HG03139 (cell line): ENCODE results near the gene MRPL2.
"Not testable (repeated sequence)": the region's sequence is repeated elsewhere in the genome, so short reads cannot be mapped to it uniquely, and the experiment has no call there.

Experiments
- ATAC-seq: cut with Tn5 transposase; IDR thresholded peaks from one replicate; pipeline ENCODE4 v1.9.1; 2021; ENCODE audit not compliant: unreplicated experiment

Gene MRPL2

DNA sequence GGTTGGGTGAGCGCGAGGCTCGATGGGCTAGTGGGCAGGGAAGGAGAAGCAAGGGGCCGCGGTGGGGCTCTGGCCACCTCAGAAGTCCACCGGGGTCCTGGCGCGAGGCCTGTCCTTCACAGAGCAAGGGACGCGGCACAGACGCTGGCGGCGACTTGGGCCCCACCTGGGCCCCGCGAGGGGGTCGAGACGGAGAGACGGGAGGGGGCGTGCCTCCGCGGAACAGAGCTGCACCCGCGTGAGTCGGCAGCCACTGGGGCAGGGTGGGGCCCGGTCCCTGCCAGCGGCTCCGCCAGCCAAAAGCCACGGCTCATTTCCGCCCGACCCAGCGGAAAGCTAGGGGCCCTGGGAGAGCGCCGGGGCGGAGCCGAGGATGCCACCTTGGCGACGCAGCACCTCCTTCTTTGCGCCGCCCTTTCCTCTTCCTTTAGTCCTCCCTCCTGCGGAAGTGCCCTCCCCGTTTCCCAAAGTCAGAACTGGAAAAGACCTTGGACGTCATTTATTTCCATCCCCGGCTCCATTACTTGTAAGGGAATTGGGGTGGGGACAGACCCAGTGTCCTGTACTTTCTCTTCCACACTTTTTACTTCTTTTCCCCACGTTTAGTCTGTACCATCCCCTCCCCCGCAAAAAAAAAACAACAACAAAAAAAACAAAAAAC, 5.6 kb downstream of the MRPL2 start, which contains the start of gene CUL7:
Gene CUL7 (minus strand): TSS at position 307 of the 661 bp plus-strand sequence. CDS start 1,063 bp downstream, outside the sequence.
- ATAC-seq: peak; percentile 82

DNA sequence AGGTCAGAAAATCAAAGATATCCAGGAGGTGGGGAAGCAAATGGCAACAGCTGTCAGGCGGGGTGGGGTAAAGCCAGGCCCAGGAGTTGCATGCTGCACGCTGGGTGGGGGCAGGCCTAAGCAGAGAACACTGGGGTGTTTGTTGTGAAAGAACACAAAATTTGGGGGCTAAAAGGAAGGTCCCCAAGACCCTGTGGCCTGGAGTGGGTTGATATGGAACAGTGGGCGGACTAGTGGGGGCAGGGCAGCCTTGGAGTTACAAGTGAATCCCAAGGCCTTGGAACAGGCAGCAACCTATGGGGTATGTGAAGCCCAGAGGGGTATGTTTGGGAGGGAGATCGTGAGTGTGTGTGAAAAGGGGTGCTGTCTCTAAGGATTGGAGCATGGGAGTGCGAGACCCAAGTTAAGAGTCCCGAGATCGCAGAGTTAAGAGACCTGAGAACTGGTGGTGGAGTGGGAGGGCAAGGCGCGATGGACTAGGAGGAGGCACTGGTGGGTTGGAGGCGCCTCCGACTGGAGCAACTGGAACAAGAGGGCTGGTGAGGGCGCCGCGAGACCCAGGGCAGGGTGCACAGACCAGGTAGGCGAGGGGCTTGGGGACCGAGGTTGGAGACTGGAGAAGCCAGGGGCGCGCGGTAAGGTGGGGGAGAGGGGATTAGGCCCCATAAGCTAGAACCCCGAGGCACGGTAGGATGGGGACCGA, 6.2 kb downstream of the MRPL2 start:
- no peak for ATAC-seq

DNA sequence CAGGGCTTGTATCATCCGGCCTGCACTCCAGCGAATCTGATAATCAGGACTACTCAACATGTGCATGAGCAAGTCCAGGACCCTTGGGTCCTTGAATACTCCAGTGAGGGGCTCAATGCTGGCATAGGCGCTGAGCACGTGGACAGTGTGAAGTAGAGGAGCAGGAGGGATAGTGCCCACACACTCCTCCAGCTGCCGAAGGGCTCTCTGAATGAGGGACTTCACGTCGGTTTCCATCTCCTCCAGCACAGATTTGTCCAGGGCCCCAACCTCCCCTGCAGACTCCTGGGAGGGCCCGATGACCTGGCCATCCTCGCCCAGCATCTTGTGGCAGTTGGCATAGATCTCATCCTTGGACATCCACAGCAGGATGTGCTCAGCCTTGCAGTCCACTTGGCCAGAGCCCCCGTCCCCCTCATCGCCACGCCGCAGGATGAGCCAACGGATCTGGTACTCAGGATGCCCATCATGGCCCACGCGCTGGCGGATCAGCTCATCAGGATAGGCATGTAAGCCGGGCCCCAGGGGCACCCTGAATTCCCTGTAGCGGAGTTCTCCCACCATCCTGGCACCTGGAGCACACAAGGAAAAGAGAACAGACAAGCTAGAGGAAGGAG, 6.9 kb downstream of the MRPL2 start:
- no peak for ATAC-seq

DNA sequence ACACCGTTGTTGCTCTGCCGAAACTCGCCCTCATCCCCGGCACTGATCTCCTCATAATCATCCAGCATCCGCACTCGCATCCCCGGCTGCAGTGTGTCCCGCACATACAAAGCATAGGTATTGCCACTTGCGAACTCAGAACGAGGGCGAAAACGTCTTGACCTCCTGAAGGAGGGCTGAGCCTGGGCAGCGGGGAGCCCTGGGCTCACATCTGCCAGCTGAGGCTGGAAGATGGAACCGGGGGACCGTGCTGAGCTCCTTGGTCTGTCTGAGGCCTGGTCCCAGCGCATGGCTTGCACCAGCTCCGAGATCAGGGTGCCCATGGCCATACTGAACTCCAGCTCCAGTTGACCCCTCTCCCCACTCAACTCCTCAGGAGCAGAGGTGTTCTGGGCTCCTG, 8.3 kb downstream of the MRPL2 start:
- no peak for ATAC-seq

DNA sequence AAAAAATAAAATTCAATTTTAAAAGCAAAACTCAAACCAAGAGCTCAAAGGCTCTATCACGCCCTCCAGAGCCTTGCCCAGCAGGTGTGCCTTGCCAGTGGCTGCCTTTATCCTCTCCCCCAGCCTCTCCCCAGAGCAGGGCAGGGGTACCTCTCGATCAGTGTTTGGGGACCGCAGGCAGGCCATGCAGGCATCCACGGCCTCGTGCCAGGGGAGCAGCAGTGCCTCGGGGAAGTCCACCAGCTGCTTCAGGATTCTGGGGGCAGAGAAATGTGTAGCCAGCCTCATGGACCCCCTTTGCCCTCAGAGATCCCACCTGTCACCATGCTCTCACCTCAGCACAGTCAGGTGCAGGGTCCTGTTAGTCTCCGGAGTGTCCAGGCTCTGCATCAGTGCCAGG, 11.2 kb downstream of the MRPL2 start:
- ATAC-seq: no peak

DNA sequence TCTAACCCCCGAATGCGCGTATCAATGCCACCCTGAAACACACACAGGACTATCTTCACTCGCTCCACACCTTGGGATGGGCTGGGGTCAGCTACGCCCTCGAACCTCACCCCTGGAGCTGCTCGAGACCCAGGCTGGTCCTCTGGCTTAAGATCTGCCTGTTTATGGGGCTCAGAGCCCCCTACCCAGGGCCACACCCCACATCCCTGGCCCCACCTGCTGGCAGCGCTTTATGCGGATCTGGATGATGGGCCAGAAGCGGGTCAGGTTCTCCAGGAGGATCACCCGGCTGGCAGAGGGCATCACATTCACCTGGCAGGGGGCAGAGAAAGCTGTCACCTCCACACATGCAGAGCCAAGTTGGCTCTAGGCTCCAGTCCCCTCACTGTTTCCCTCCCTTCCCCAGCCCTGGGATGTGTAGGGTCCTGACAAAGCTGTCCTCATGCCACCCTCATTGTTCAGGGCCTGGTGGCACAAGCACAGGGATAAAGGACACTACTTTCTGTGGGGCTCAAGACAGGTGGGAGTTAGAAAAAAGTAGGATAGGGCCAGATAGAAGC, 13.8 kb downstream of the MRPL2 start:
- no peak for ATAC-seq

DNA sequence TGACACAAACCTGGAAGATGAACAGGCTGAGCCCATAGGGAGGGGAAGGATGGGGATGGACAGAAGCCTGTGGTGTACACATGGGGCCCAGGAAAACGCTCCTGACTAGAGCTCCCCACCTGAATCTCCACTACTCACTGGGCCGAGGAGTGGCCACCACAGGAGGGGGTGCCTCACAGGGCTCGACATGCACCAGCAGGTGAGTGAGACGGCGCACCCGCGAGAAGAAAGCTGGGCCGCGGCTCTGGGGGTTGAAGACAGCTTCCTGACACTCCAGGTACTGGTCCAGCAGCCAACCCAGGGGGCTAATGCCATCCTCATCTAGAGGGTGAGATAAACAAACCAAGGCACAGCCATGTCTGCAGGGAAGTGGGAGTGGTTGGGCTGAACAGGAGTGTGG, 15.9 kb downstream of the MRPL2 start:
- no peak for ATAC-seq

DNA sequence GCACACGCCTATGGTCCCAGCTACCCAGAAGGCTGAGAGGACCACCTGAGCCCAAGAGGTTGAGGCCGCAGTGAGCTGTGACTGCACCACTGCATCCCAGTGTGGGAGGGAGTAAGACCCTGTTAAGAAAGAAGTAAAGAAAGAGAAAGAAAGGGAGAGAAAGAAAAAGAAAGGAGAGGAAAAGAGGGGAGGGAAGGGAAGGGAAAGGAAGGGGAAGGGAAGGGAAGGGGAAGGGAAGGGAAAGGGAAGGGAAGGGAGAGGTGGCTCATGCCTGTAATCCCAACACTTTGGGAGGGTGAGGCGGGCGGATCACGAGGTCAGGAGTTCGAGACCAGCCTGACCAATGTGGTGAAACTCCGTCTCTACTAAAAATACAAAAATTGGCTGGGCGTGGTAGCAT, 17.8 kb downstream of the MRPL2 start:
- ATAC-seq: not testable (repeated sequence)

DNA sequence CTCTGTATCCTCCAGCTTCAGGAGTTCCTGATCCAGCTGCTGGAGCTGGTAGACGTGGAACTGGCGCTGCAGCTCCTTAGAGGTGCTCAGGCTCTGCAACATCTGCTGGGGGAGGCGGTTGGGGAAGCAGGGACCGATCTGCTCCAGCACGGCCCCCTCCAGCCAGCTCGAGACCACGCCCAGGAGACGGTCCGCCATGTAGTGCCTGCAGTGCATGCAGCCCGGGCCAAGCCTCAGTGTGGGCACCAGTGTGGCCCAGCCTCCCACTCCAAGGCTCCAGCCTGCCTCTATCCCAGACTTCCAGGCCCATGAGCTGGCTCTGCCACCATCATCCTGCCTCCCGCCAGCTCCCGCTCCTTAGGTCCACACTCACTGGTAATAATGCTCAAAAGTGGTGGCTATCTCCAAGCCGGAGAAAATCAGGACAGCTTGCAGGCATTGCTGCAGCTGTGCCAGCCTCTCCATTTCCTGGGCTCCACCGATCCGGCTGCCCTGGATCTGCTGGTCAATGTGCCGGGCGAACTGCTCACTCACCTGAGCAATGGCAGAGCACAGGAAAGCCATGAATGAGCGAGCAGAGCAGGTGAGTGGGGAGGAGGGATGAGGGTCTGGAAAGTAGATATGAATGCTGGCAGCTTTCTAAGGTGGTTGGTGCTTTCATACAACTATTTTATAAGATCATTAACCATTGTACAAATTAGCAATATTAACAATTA, 18.5 kb downstream of the MRPL2 start:
- no peak for ATAC-seq

DNA sequence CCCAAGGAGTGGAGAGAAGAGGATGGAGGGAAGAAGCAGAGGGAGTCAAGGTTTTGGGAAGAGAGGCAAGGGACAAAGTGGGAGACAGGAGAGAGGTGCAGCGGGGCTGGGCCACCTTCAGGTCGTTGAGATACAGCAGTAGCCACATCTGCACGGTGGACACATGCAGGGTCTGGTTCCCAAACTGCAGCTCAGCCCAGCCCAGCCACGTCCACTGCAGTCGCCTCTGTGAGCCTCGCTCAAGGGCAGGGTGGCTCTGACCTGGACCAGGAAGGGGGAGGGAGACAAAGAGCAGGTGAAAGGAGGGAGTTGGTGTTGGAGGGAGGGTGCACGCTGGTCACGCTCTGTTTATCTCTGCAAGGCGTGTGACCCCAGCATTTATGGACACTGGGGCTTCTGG, 20.5 kb downstream of the MRPL2 start:
- ATAC-seq: no peak

DNA sequence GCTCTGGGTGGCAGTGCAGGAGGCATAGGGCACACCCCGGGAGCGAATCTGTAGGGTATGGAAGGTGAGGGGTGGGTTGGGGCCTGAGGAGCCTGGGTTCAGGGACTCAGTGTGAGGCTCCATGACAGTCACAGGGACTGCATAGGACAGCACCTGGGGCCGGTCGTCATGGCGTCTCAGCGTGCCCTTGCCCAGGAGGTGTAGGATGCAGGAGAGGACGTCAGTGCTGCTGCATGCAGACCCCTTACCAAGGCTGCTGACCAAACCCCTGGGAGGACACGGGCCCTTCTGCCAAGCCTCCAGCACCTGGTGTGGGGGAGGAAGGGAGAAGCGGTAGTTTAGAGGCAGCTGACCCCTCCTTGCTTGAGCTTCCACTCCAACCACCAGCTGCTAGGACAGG, 21.5 kb downstream of the MRPL2 start:
- no peak for ATAC-seq

DNA sequence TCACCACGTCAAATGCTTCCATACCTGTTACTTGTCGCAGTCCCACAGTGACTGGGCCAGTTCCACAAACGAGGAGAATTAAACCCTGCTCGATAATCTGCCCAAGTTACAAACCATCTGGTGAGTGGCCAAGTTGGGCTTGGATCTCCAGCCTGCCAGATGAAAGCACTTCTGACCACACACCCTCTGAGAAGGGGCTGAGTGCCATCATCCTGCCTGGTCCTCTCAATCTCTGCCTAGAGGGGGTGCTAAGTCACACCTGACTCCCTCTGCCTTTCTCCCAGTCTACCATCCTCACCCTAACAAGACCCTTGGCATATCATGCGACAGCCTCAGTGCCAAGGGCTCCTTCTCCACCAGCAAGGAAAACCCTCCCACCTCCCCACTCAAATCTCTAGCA, 22.0 kb downstream of the MRPL2 start:
- ATAC-seq: no peak

DNA sequence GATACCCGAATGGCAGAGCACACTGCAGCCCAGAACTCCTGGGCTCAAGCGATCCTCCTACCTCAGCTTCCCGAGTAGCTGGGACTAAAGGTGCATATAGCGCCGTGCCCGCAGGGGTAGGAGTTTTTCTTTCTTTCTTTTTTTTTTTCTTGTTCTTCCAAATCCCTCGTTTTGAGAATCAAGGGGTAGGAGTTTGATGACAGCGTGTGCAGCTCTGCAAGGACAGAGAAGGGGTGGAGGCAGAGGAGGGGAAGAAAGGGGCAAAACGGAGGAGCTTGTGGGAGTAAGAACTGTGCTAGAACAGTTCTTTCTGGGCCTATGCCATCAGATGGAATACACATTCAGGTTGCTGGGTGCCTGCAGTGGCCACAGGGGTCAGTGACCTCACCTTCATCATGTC, 22.5 kb downstream of the MRPL2 start:
- no peak for ATAC-seq

DNA sequence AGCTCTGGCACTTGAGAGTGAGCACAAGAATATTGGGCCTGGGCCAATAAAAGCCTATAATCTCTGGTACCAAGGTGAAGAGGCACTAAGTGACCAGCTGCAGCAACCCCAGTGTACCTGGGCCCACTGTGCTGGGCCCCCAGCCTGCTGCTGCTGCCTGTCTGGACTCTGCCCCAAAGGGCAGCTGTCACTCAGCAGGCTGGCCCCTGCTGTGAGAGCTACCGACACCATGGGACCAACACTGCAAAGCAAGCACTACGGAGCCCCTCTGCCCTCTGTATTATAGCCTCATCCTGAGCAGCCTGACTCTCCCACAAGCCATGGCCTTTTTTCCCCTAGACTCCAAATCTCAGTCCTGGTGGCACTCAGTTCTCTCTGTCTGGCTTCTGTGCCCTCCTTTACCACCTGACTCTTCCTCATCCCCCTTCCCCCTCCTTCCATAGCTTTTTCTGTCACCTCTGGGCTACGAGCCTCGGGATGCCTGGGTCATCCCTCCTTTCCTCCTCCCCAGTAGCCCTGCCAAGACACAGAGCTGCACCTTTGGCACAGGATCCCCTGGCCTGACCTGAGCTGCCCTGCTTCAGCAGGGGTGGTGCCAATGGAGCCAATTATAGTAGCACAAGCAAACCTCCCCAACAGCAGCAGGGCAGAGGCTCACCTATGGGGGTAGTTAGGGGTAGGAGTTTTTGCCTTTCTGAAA, 23.6 kb downstream of the MRPL2 start:
- no peak for ATAC-seq

DNA sequence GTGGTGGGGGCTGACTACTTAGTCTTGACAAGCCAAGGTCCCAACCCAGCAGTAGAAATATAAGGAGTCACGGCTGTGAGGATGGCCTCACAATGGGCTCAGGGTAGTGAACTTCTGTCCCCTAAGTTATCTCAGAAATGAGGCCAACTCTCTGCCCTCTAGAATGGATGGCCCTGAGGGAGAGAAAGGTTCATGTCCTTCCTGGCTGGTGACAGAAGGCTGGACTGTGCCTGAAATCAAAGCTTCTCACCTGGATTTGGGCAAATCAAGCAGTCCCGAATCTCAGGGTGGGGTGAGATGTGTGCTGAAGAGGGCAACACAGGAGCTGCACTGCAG, 25.1 kb downstream of the MRPL2 start:
- no peak for ATAC-seq

DNA sequence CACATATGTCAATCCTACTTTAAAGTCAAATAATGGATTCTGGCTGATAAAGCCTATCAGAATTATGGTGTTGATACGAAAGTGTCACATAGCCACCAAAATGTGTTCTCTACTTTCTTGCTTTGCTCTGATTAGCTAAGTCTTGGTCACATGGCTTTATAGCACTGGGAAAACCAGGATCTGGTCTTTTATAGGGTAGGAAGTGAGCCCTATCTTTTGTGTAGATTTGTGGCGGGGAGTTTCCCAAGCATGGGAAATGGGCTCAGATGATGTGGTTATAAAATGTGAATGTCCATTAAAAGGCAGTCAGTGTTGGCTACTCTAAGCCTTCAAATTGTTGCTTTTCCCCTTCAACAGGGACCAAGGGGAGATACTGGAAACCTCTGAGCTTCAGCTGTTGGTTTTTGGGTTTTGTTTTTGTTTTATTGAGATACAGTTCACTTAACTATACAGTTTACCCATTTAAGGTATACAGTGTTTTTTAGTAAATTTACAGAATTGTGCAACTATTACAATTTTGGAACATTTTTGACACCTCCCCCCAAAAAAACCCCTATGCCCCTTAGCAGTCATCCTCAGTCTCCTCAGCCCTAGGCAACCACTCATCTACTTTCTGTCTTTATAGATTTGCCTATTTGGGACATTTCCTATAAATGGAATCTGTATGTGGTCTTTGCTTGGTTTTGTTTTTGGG, 25.6 kb downstream of the MRPL2 start:
- ATAC-seq: no peak

DNA sequence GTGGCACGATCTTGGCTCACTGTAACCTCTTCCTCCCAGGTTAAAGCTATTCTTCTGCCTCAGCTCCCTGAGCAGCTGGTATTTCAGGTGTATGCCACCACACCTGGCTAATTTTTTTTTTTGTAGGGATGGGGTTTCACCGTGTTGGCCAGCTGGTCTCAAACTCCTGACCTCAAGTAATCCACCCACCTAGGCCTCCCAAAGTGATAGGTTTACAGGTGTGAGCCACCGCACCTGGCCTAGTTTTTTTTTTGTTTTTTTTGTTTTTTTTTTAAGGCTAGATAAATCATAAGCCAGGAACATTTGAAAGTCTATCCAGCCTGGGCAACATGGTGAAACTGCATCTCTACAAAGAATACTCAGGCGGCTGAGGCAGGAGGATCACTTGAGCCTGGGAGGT, 26.9 kb downstream of the MRPL2 start:
- no peak for ATAC-seq

DNA sequence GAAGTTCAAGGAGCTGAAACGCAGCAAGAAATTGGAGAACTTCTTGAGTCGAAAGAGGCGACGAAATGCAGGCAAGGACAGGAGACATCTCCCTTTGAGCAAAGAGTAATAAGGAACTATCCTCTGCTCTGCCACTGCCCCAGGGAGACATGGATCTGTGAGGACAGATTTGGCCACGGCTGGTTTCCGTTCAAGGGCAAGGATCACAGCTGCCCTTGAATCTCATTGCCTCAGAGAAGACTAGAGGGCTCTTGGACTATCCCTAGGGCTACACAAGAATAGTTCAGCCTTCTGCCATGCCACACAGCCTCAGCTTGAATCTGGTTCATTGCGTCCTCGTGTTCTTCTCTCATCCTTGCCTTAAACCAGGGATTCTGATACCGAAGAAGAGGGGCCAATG, 30.1 kb downstream of the MRPL2 start:
- ATAC-seq: no peak

DNA sequence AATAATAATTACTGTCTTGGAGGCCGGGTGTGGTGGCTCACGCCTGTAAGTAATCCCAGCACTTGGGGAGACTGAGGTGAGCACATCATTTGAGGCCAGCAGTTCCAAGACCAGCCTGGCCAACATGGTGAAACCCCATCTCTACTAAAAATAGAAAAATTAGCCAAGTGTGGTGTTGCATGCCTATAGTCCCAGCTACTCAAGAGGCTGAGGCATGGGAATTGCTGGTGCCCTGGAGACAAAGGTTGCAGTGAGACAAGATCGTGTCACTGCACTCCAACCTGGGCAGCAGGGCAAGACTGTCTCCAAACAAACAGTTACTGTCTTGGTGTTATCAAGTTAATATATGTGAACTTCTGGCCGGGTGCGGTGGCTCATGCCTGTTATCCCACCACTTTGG, 32.9 kb downstream of the MRPL2 start:
- ATAC-seq: no peak

DNA sequence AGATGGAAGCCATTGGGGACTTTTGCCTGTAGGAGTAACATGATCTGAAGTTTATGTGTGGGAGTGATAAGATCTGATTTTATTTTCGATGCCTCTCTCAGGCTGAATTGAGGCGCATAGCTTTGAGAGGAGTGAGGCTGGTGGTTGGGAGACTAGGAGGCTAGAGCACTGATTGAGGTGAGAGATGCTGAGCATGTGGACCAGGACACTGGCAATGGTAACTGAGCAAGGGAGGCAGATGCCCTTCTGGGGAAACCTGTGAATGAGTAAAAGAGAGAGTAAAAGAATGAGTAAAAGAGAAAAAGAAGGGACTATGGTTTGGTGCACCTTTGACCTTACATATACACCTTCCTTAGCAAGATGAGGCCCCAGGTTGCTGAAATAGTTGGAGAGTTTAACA, 34.8 kb downstream of the MRPL2 start:
- no peak for ATAC-seq
